K562 (cell line): ENCODE measurements around the gene NLGN2. TPM values are rescaled to one million over a fixed set of nuclear protein-coding genes. Genes with fewer than 3 reads are reported as not detected.

Source experiments
- ATAC-seq: fragments of 200-7000 bp; cut with Tn5 transposase; 3 replicates; pipeline ENCODE4 v1.9.1; 2020; ENCODE audit warnings: moderate library complexity
- BruUV-seq: library from RNA; stranded (reverse); fragments of 400-500 nt; replicated peaks from 2 replicates; lab custom pipeline; 2021; lab: Mats Ljungman, UMichigan
- CTCF ChIA-PET: fragments of 300-600 bp; formaldehyde crosslinking; extraction: SDS; loops from one replicate; lab custom pipeline; 2021; ENCODE audit warnings: low intra/inter-chr PET ratio; lab: Yijun Ruan, JAX
- POLR2A ChIA-PET: fragments of 300-600, 350-650 bp; sonication (Branson Sonifier 250); formaldehyde crosslinking; extraction: SDS; loops from one replicate; lab custom pipeline; 2021; ENCODE audit warnings: antibody characterized with exemption, inconsistent platforms; lab: Yijun Ruan, JAX
- DNase-seq, 4 experiments: peaks; one replicate each; pipeline versions ENCODE4 v3.0.0 to v3.0.0-alpha.2; 2011 to 2018; ENCODE audit warnings: low spot score in 3 of 4, mixed read lengths in 3 of 4; ENCODE audit errors: extremely low read depth in 1 of 4
- FAIRE-seq: peaks from 2 replicates; lab custom pipeline; 2011; peaks lifted over from hg19 to GRCh38; lab: Jason Lieb, UNC
- H2AFZ ChIP-seq: 2 replicates; pipeline ENCODE4 v1.6.0; 2011; ENCODE audit warnings: low read depth, low read length, control low read depth, inconsistent platforms
- H3K27ac ChIP-seq: fragments of 200-600 bp; 3 replicates; pipeline ENCODE4 v1.8.0; 2011; ENCODE audit warnings: low read depth, mild to moderate bottlenecking, control low read depth, inconsistent platforms, low read length, moderate library complexity, mixed read lengths; ENCODE audit errors: extremely low read depth
- H3K27me3 ChIP-seq, 2 experiments: fragments of 300-600 bp in 1 of 2; 2 replicates in 1 of 2; 3 replicates in 1 of 2; pipeline versions ENCODE4 v1.6.0 to v1.8.0; 2011; ENCODE audit warnings: inconsistent platforms in 2 of 2, low read length in 2 of 2, mild to moderate bottlenecking in 1 of 2, mixed read lengths in 1 of 2, moderate library complexity in 1 of 2; ENCODE audit not compliant: control insufficient read depth in 2 of 2, insufficient read depth in 2 of 2
- H3K36me3 ChIP-seq: fragments of 300-600 bp; 3 replicates; pipeline ENCODE4 v1.8.0; 2011; ENCODE audit warnings: mild to moderate bottlenecking, low read length, inconsistent platforms; ENCODE audit not compliant: control insufficient read depth, insufficient read depth
- H3K4me1 ChIP-seq, 2 experiments: fragments of 200-600 bp in 1 of 2; replicated peaks in 1 of 2; 2 replicates in 1 of 2; 3 replicates in 1 of 2; pipeline versions ENCODE4 v1.5.1 to v1.8.0; 2011; ENCODE audit warnings: inconsistent platforms in 2 of 2, low read length in 2 of 2, mild to moderate bottlenecking in 1 of 2, mixed read lengths in 1 of 2, moderate library complexity in 1 of 2; ENCODE audit not compliant: control insufficient read depth in 2 of 2, insufficient read depth in 2 of 2
- H3K4me2 ChIP-seq: 2 replicates; pipeline ENCODE4 v1.6.1; 2011; ENCODE audit warnings: low read length, control low read depth, inconsistent platforms, mixed read lengths; ENCODE audit not compliant: insufficient read depth
- H3K4me3 ChIP-seq: fragments of 200-600 bp; sonication (generic), shearing (Covaris generic); 2 replicates; pipeline ENCODE4 v1.5.1; 2016; ENCODE audit warnings: control low read depth, inconsistent platforms
- H3K79me2 ChIP-seq: fragments of 200-600 bp; 3 replicates; pipeline ENCODE4 v1.8.0; 2011; ENCODE audit warnings: low read length, inconsistent platforms; ENCODE audit not compliant: control insufficient read depth, insufficient read depth
- H3K9ac ChIP-seq, 2 experiments: 2 replicates each; pipeline versions ENCODE4 v1.6.0 to v1.6.1; 2011; ENCODE audit warnings: low read depth in 2 of 2, low read length in 2 of 2, control low read depth in 1 of 2, inconsistent platforms in 1 of 2, mild to moderate bottlenecking in 1 of 2, mixed read lengths in 1 of 2; ENCODE audit not compliant: insufficient read depth in 1 of 2
- H3K9me1 ChIP-seq: one replicate; pipeline ENCODE4 v1.6.0; 2011; ENCODE audit warnings: inconsistent platforms, mild to moderate bottlenecking, low read length, moderate library complexity; ENCODE audit not compliant: control insufficient read depth, insufficient read depth
- H3K9me3 ChIP-seq: replicated peaks from 2 replicates; pipeline ENCODE4 v1.5.1; 2011; ENCODE audit warnings: low read depth, low read length, inconsistent platforms; ENCODE audit not compliant: control insufficient read depth, insufficient read depth
- H4K20me1 ChIP-seq: replicated peaks from 2 replicates; pipeline ENCODE4 v1.6.1; 2011; ENCODE audit warnings: low read length, inconsistent platforms, mixed read lengths; ENCODE audit not compliant: control insufficient read depth, insufficient read depth
- FOXA3 ChIP-seq, 2 experiments: fragments of 450-650 bp in 1 of 2; sonication (generic) in 1 of 2; formaldehyde crosslinking; IDR thresholded peaks in 1 of 2; conservative IDR thresholded peaks in 1 of 2; 2 replicates each; pipeline versions ENCODE4 v1.4.0 to v1.8.0; 2020 to 2022; ENCODE audit warnings: mild to moderate bottlenecking in 2 of 2, missing genetic modification reagents in 1 of 2
- MEIS2 ChIP-seq: fragments of 450-650 bp; IDR thresholded peaks from 2 replicates; pipeline ENCODE4 v1.6.1; 2014; ENCODE audit warnings: mild to moderate bottlenecking; ENCODE audit not compliant: partially characterized antibody
- NKRF ChIP-seq: fragments of 450-650 bp; IDR thresholded peaks from 2 replicates; pipeline ENCODE4 v1.6.1; 2016; ENCODE audit warnings: borderline replicate concordance
- PCBP2 ChIP-seq: fragments of 200-400 bp; formaldehyde crosslinking; IDR thresholded peaks from 2 replicates; pipeline ENCODE4 v1.6.1; 2018; ENCODE audit warnings: low read length, low read depth, mild to moderate bottlenecking, moderate library complexity; ENCODE audit not compliant: poor library complexity, severe bottlenecking
- SRSF1 ChIP-seq: fragments of 200-400 bp; formaldehyde crosslinking; IDR thresholded peaks from 2 replicates; pipeline ENCODE4 v1.6.1; 2017; ENCODE audit warnings: mild to moderate bottlenecking, low read depth, low read length, moderate library complexity
- ZNF764 ChIP-seq: fragments of 250-450 bp; sonication (Bioruptor Pico); IDR thresholded peaks from 2 replicates; pipeline ENCODE4 v1.4.0; 2020; ENCODE audit warnings: low read depth, mild to moderate bottlenecking, moderate library complexity
- WGBS: fragments of 100-300 bp; shearing (Covaris generic); methylation state at CpG from one replicate; pipeline ENCODE4 v1.1.6; 2016; ENCODE audit warnings: low coverage, mixed read lengths; ENCODE audit not compliant: insufficient coverage; ENCODE audit errors: missing lambda C conversion rate; 5-methylcytosine and 5-hydroxymethylcytosine counted together
- in situ Hi-C: fragments of 300-500 bp; cut with MboI; formaldehyde crosslinking; loops from 4 replicates; pipeline ENCODE4 v1.15.0; 2018; ENCODE audit warnings: inconsistent platforms, mixed read lengths
- intact Hi-C: fragments of 100-400 bp; cut with micrococcal nuclease; formaldehyde crosslinking; loops from 2 replicates; pipeline ENCODE4 v1.14.2; 2022
- polyA plus RNA-seq, 8 experiments: library from polyadenylated mRNA; depleted of rRNA in 4 of 8; stranded (reverse) in 5 of 8; unstranded in 3 of 8; fragments of >200 nt; fragmentation: Nextera tagmentation in 2 of 8; fragmentation: Illumina TruSeq in 1 of 8; extraction: Ambion mirVana in 2 of 8; extraction: Trizol in 1 of 8; gene quantifications; 2 replicates each; pipeline versions ENCODE4 v1.2.1 to v1.2.3, GENCODE V29; 2011 to 2014; ENCODE audit warnings: inconsistent platforms in 1 of 8, missing spikeins in 1 of 8
- total RNA-seq, 7 experiments: library from RNA; depleted of rRNA in 6 of 7; stranded (reverse); fragments of >200 nt in 6 of 7; fragmentation: Illumina TruSeq in 2 of 7; extraction: Trizol in 2 of 7; gene quantifications; 2 replicates each; pipeline versions ENCODE4 v1.2.1 to v1.2.3, GENCODE V29; 2011 to 2021; ENCODE audit warnings: low replicate concordance in 1 of 7

NLGN2 gene
- total and polyA plus RNA-seq, 9 of the 15 experiments (the other 6 are each of a cell fraction or from before 2014, with no cell fraction given), result 0.11 to 7.8 (median 0.77) TPM

GRCh38 chr17:7391307-7391706 lies 16.3 kb upstream of the NLGN2 start:
- Histone ChIP-seq H3K9me3 (no peaks in the 10 kb centered on the region), H3K9me1 (no peaks in the 10 kb centered on the region), H3K79me2 (no peaks in the 10 kb centered on the region), H3K4me1 (peaks cover 3 to 24% of the 10 kb centered on the region in 2 experiments; a peak in 4 of 5 replicates), H3K4me2 (no peak overlapping the region), H4K20me1 (no peaks in the 10 kb centered on the region), H3K9ac (no peak overlapping the region), H3K27ac (no peak overlapping the region), H3K27me3 (no peaks in the 10 kb centered on the region), H2AFZ (no peak overlapping the region), H3K36me3 (peaks cover 8% of the 10 kb centered on the region; the same call in 1 of the 3 replicates), H3K4me3 (no peak overlapping the region)
- CTCF ChIA-PET, result no interaction called here
- POLR2A ChIA-PET, result no interaction called here
- DNase-seq (no peak), ATAC-seq (no peak), FAIRE-seq (no peak)
- TF ChIP-seq ZNF764 (CRISPR knock-in tag), result no peak
- no peak for TF ChIP-seq SRSF1
- TF ChIP-seq FOXA3 (CRISPR knock-in tag; conservative IDR thresholded peaks at IDR 0.05 in 1 of 2, IDR thresholded peaks at IDR 0.05 in 1 of 2), result no peak
- no peak for TF ChIP-seq MEIS2
- TF ChIP-seq NKRF, result no peak
- TF ChIP-seq PCBP2, result no peak
- in situ Hi-C loops (no loop called here), intact Hi-C loops (no loop called here)
- BruUV-seq, result no TSS peak
- WGBS, result no CpG with 5 or more reads among the region's 2 CpGs
